HG02763 (cell line): Measurements from ENCODE around the gene HMGXB3.
"Not testable (repeated sequence)": the region's sequence is repeated elsewhere in the genome, so short reads cannot be mapped to it uniquely, and the experiment has no call there.

Experiments
- ATAC-seq: cut with Tn5 transposase; IDR thresholded peaks from one replicate; pipeline ENCODE4 v1.9.1; 2021; ENCODE audit warnings: mild to moderate bottlenecking, moderate library complexity; ENCODE audit not compliant: unreplicated experiment

HMGXB3 gene

DNA sequence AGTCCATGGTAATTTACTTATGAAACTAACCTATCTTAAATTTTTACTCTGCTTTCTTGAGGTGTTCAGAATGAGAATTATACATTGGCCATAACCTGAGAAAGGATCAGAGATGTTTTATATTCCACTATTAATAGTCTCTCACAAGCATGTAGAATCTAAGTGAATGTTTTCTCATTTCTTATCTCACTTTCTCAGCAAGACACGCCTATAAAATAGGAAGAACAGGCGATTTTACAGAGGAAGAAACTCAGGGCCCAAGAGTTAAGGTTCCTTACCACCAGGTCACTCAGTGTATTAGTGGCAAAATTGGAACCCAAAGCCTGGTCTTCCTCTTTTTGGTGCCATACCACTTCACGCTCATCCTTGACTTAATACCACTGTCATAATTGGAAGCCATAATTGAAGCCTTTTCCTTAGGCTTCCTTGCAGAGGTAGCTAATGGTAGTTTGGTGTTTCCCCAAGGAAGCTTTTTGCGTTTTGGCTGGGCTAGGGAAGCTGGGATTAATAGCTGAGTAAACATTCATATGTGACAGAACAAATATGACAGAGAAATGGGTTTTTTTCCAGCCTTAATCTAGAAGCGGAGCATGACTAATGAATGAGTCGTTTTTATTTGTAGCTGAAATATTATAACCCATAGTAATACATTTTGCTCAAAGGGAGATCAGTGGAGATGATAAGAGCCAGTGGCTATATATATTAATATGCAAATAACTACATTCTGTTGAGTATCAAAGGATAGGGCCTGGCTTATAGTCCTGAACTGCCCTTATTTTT lies 16.9 kb downstream of the HMGXB3 start:
- no peak for ATAC-seq

DNA sequence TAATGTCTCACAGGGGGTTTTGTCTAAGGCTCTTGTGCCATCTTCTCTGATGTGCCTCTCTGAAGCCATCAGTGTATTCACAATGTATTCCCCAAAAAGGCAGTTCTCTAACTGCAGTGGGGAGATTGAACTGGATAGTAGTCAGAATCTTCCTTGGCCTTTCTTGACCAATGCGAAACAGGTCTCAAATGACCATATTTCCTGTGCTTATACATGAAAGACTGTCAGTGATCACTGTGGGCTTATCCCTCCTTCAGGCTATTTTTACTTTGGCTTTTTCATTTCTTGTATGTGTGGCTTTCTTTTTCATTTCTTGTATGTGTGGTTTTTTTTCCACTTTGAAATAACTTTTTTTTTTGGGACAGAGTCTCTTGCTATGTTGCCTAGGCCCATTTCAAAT lies 19.7 kb downstream of the HMGXB3 start:
- ATAC-seq: no peak

- no peak for ATAC-seq
These were observed 21.1 kb downstream of the HMGXB3 start for GRCh38 chr5:150021491-150022157.

- ATAC-seq: no peak
These were observed 21.6 kb downstream of the HMGXB3 start for GRCh38 chr5:150022158-150022531.

DNA sequence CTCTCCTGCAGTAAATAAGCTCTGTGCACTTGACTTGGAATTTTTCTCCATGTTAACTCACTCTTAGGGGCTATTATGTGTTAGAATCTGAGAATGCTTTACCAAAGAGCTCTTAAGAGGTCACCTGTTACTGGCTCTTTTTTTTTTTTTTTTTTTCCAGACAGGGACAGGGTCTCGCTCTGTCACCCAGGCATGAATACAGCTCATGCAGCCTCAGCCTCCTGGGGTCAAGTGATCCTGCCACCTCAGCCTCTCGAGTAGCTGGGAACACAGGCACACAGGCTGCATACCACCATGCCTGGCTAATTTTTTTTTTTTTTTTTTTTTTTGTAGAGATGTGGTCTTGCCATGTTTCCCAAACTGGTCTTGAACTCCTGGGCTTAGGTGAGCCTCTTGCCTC lies 22.1 kb downstream of the HMGXB3 start:
- ATAC-seq: no peak

DNA sequence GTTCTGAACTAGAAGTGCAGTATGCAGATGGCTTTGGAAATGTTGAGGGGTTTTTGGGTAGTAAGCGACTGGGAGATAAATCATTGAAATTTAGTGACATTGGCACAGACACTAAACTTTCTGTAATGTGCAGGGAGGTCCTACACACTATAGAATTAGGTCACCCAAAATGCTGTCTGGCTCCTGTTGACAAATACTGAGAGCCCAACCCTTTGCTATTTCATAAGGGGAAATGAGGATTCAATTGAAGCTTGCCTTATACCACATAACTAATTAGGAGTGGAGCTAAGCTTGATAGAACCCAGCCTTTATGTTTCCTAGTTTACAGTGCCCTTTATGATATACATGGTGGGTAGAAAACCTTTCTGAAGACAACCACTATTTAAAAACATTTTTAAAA lies 22.6 kb downstream of the HMGXB3 start:
- no peak for ATAC-seq

DNA sequence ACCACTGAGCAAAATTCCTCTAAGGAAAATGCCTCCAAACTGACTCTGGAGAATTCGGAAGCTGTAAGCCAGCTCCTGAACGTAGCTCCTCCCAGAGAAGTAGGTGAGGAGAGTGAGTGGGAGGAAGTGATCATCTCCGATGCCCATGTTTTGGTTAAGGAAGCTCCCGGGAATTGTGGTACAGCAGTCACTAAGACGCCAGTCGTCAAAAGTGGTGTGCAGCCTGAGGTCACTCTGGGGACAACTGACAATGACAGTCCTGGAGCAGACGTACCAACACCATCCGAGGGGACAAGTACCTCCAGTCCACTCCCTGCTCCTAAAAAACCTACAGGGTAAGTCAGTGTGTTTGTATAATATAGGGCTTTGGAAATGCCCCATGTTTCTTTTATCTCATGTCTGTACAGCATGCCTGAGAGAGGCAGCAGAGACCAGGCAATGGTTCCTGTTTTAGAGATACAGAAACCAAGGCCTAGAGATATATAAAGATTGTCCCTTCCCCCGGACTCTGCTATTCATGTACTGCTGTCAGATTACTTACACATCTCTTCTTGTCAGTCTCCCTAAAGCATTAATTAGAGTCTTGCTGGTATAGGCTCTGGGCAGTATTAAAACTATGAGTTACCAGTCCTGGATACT lies 23.9 kb downstream of the HMGXB3 start:
- no peak for ATAC-seq

DNA sequence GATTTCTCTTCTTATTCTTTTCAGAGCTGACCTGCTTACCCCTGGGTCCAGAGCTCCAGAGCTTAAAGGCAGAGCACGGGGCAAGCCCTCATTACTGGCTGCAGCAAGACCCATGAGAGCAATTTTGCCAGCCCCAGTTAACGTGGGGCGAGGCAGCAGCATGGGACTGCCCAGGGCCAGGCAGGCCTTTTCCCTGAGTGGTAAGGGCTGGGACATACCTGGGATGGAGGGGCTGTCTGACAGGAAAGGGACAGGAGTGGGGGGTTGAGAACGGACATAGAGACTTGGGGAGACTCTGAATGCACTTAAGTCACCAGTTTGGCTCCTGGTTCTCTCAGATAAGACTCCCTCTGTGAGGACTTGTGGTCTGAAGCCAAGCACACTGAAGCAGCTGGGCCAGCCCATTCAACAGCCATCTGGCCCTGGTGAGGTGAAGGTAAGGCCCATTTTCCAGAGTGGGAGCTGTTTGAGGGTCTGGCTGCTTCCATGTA lies 26.2 kb downstream of the HMGXB3 start:
- no peak for ATAC-seq

DNA sequence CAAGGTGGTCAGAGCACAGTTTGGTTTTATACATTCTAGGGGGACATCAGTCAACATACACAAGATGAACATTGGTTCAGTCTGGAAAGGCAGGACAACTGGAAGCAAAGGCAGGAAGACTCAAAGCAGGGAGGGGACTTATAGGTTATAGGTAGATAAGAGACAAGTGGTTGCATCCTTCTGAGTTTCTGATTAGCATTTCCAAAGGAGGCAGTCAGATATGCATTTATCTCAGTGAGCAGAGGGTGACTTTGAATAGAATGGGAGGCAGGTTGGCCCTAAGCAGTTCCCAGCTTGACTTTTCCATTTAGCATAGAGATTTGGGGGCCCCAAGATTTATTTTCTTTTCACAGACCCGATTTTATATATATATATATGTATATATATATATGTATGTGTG lies 27.5 kb downstream of the HMGXB3 start:
- not testable (repeated sequence) for ATAC-seq

DNA sequence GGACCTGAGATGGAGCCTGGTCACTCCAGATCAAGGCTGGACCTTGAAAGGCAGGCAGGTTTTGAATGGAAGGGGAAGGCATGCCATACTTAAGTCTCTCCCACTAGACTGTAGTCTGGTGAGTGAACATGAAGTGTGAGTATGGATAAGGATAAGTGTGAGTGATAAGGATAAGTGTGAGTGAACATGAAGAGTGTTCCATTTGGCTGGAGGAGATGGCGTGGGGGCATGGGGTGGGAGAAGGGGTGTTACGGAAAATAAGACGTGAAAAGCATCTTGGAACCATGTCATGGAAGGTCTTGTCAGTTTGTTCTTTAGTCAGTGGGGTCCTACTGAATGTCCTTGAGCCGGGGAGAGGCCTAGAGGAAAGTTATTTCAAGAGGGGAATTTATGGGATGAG lies 32.8 kb downstream of the HMGXB3 start:
- ATAC-seq: no peak

DNA sequence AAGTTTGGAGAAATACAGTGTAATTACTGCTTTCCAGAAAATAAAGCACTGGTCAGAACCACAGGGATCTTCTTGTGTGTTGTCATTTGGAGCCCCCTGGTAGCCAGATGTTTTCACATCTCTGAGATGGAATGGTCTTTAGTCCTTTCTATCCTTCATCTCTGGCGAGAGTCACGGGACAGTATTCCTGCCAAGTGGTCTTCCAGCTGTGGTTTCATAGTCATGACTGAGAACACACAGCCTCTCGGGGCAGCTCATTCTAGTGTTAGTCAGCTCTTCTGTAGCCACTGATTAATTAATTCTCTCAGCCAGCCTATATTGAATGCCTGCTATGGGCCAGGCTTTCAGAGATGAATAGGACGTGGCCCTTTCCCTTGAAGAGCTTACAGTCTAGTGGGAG lies 34.1 kb downstream of the HMGXB3 start:
- no peak for ATAC-seq

- peak; percentile 75 for ATAC-seq
These were observed 34.8 kb downstream of the HMGXB3 start for GRCh38 chr5:150035139-150035895.

DNA sequence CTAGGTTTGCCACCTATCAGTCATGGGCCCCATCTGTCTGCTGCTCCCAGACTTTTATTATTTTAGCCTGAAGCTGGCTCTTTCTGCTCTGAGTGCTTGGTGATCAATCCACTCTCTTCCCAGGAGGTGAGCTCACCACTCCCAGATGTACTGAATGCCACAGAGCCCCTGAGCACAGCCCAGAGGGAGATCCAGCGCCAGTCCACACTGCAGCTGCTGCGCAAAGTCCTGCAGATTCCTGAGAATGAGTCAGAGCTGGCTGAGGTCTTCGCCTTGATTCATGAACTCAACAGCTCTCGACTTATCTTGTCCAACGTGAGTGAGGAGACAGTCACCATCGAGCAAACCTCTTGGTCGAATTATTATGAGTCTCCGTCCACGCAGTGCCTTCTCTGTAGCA lies 36.0 kb downstream of the HMGXB3 start:
- ATAC-seq: no peak

DNA sequence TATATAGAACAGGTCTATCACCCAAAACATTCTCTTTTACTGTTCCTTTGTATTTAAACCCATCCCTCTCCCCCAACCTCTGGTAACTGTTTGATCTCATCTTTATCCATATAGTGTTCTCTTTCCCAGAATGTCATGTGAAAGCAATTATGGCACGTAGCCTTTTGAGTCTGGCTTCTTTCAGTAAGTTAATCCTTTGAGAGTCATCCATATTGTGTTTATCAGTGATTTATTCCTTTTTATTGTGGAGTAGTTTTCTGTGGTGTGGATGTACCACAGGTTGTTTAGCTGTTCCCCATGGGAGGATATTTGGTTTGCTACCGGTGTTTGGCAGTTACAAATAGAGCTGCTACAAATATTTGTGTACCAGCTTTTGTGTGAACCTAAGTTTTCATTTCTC lies 38.0 kb downstream of the HMGXB3 start:
- ATAC-seq: no peak

- no peak for ATAC-seq
These were observed 41.9 kb downstream of the HMGXB3 start for GRCh38 chr5:150042459-150042858.

DNA sequence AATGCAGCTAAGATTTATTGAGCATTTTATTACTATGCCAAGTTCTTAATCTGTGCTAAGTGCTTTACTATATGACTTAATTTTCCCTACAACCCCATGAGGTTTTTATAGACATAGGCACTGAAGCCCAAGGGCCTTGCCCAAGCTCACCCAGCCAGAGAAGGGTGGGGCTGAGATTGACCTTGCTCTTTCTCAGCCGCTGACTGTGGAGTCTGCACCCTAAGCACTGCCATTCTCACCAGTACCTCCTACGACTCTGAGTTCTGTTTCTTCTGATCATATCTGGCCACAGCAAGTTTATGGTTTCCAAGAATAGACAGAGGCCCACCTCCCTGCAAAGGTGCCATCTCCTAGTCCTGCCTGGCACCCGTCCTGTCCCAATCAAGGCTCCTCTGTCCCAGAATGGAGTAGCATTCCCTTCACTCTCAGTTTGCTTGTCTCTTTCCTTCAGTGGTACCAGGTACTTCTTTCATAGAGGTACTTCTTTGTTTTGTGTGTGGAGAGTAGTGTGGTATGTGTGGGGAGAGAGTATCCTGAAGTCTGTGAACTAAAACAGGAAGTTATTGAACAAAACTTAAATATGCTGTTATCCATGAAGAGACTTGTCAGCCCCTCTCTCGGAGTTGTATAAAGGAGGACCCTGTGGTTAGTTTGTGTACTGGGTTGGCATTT lies 43.3 kb downstream of the HMGXB3 start:
- ATAC-seq: no peak

DNA sequence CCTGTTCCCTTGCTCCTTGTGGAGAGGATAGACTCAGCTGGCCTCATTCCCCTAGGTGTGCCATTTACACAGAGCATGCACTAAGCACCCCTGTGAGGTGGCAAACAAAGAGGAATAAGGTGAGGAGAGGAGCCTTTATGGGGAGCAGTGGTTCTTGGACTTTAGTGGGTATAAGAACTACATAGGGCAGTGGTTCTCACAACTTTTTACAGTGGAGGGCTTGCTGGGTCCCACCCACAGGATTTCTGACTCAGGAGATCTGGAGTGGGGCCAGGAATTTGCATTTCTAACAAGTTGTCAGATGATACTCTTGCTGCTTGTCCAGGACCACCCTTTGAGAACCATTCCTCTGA lies 43.8 kb downstream of the HMGXB3 start:
- ATAC-seq: no peak

DNA sequence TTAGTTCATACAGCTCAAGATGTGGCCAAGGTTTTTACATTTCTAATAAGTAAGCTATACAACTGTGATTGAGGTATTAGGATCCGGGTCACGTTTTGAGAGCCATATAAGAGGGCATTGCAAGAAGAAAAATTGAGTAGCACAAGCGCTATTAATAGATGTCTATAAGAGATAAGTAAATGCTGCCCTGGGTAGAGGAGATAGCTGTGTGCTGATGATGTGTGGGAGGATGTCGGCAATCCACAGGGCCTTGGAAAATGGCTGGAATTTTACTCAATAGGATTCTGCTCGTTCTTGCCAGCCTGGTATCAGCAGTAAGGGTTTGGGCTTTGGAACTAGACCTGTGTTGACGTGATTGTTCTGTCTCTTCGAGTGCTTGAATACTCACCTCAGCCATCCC lies 44.2 kb downstream of the HMGXB3 start:
- ATAC-seq: no peak

DNA sequence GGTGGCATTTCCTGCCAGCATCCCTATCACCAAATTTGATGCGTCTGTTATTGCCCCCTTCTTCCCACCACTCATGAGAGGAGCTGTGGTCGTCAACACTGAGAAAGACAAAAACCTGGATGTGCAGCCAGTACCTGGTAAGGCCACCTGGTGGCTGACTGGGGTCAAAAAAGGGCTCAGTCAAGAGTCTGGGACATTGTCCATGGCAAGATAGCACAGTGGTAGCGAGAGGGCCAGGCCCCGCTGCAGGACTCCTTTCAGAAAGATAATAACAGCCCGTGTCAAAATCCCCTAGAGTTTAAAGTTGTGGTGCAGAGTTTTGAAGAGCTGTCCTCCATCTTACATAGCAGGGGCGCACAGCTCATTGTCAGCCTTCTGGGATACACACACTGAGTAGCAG lies 45.0 kb downstream of the HMGXB3 start:
- no peak for ATAC-seq

DNA sequence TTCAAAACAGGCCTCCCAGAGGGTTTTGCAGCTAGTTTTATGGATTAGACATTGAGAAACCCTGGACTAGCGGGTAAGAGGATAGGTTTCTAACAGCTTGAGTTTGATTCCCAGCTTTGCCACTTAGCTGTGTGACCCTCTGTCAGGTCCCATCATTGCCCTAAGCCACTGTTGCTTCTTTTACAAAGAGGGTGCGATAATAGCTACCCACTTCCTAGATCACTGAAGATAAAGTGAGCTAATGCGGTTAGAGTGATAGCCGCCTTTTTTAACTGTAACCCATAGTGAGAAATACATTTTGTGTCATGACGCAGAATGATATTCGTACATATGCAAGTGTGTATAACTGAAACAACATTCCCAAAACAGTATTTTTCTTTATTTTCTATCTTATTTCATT lies 45.5 kb downstream of the HMGXB3 start:
- no peak for ATAC-seq
